OCI-LY7 (cell line): ENCODE data around the gene C8A.

ENCODE experiments used
- EZH2phosphoT487 ChIP-seq: fragments of 200-600 bp; sonication (generic); IDR thresholded peaks from 2 replicates; pipeline ENCODE4 v1.6.1; 2018; ENCODE audit warnings: low read depth, borderline replicate concordance, mild to moderate bottlenecking, mixed run types, antibody characterized with exemption, low read length, moderate library complexity, mixed read lengths
- TF ChIP-seq, protein P1 (sequence below): fragments of 200-600 bp; sonication (generic); conservative IDR thresholded peaks from 2 replicates; pipeline ENCODE4 v1.5.1; 2014; ENCODE audit warnings: mild to moderate bottlenecking, antibody characterized with exemption, low read length, moderate library complexity, mixed read lengths

DNA sequence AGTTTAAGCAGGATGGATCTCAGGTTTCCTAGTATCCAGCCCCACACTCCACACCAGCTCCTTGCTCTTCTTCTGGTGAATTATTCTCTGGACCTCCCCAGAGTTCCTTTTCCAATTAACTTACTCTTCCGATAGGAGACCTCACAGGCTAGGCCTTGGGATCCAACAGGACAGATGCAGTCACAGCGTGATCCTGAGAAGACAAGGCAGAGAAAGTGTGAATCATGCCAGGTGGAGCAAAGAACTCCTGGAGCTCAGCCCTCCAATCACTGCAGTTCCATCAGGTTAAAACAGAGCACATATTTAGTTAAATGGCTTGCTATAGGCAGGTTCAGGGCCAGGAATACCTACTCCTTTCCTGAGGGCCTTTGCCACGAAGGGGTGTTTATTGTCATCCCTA lies 77.1 kb downstream of the C8A start:
- TF ChIP-seq, protein P1, sequence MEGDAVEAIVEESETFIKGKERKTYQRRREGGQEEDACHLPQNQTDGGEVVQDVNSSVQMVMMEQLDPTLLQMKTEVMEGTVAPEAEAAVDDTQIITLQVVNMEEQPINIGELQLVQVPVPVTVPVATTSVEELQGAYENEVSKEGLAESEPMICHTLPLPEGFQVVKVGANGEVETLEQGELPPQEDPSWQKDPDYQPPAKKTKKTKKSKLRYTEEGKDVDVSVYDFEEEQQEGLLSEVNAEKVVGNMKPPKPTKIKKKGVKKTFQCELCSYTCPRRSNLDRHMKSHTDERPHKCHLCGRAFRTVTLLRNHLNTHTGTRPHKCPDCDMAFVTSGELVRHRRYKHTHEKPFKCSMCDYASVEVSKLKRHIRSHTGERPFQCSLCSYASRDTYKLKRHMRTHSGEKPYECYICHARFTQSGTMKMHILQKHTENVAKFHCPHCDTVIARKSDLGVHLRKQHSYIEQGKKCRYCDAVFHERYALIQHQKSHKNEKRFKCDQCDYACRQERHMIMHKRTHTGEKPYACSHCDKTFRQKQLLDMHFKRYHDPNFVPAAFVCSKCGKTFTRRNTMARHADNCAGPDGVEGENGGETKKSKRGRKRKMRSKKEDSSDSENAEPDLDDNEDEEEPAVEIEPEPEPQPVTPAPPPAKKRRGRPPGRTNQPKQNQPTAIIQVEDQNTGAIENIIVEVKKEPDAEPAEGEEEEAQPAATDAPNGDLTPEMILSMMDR = no peak
- TF ChIP-seq EZH2phosphoT487 = no peak
